B cell (primary cell): ENCODE results near the gene SLC6A2. TPM values are rescaled to one million over a fixed set of nuclear protein-coding genes. Genes with fewer than 3 reads are reported as not detected.

ENCODE experiments used
- ATAC-seq: fragments of 200-7000 bp; cut with Tn5 transposase; one replicate; pipeline ENCODE4 v1.10.0; 2021; ENCODE audit warnings: low read depth, mild to moderate bottlenecking, moderate number of reproducible peaks, moderate library complexity
- CTCF ChIA-PET: fragments of 350-600 bp; sonication (Branson Sonifier 250); formaldehyde crosslinking; loops from one replicate; lab custom pipeline; 2021; ENCODE audit warnings: antibody characterized with exemption, inconsistent platforms; lab: Charles Lee
- POLR2A ChIA-PET: fragments of 350-600 bp; sonication (Branson Sonifier 250); formaldehyde crosslinking; loops from one replicate; lab custom pipeline; 2021; ENCODE audit warnings: antibody characterized with exemption; lab: Charles Lee
- DNase-seq: peaks from one replicate; pipeline ENCODE4 v3.0.0; 2013
- H2AFZ ChIP-seq: 2 replicates; pipeline ENCODE4 v1.6.1; 2012; ENCODE audit warnings: mild to moderate bottlenecking, low read depth, low read length; ENCODE audit not compliant: insufficient read depth, poor library complexity, severe bottlenecking
- H3K27ac ChIP-seq, 2 donors: 1 replicate in 1 of 2; 2 replicates in 1 of 2; pipeline ENCODE4 v1.5.1; 2012 to 2013; ENCODE audit warnings: low read length in 2 of 2, mild to moderate bottlenecking in 2 of 2, moderate library complexity in 1 of 2
- H3K27me3 ChIP-seq, 4 experiments: fragments of 200-600 bp in 1 of 4; sonication (generic) in 1 of 4; replicated peaks in 1 of 4; 1 replicate in 2 of 4; 2 replicates in 2 of 4; pipeline versions ENCODE4 v1.6.1 to v1.7.0; 2013 to 2016; ENCODE audit warnings: low read length in 3 of 4, mild to moderate bottlenecking in 2 of 4, mixed read lengths in 1 of 4, moderate library complexity in 1 of 4; ENCODE audit not compliant: insufficient read depth in 4 of 4, control insufficient read depth in 3 of 4; ENCODE audit errors: control extremely low read depth in 1 of 4
- H3K36me3 ChIP-seq, 2 experiments: replicated peaks in 1 of 2; 1 replicate in 1 of 2; 2 replicates in 1 of 2; pipeline versions ENCODE4 v1.6.1 to v1.7.1; 2013; ENCODE audit warnings: low read length in 1 of 2; ENCODE audit not compliant: insufficient read depth in 2 of 2, control insufficient read depth in 1 of 2; ENCODE audit errors: control extremely low read depth in 1 of 2, extremely low read depth in 1 of 2
- H3K4me1 ChIP-seq, 2 donors: fragments of 200-600 bp in 1 of 2; sonication (generic) in 1 of 2; 1 replicate in 1 of 2; 2 replicates in 1 of 2; pipeline versions ENCODE4 v1.5.1 to v1.6.1; 2013 to 2017; ENCODE audit warnings: low read length in 2 of 2; ENCODE audit not compliant: control insufficient read depth in 2 of 2, insufficient read depth in 2 of 2
- H3K4me2 ChIP-seq: replicated peaks from 2 replicates; pipeline ENCODE3; 2012; ENCODE audit warnings: mild to moderate bottlenecking, low read depth, low read length; ENCODE audit not compliant: poor library complexity, severe bottlenecking
- H3K4me3 ChIP-seq, 5 experiments: fragments of 200-600 bp in 1 of 5; sonication (generic) in 1 of 5; 1 replicate in 3 of 5; 2 replicates in 2 of 5; pipeline versions ENCODE4 v1.5.1 to v1.7.0; 2011 to 2016; ENCODE audit warnings: low read length in 4 of 5, mild to moderate bottlenecking in 4 of 5, low read depth in 2 of 5, control low read depth in 1 of 5, moderate library complexity in 1 of 5; ENCODE audit not compliant: insufficient read depth in 1 of 5; ENCODE audit errors: control extremely low read depth in 1 of 5, extremely low read depth in 1 of 5
- H3K79me2 ChIP-seq: fragments of 200-600 bp; sonication (generic); one replicate; pipeline ENCODE4 v1.6.0; 2016; ENCODE audit warnings: low read length; ENCODE audit not compliant: control insufficient read depth, insufficient read depth
- H3K9ac ChIP-seq: fragments of 200-600 bp; sonication (generic); 2 replicates; pipeline ENCODE4 v1.6.1; 2017; ENCODE audit warnings: mild to moderate bottlenecking, low read length, moderate library complexity
- H3K9me3 ChIP-seq, 3 donors: one replicate each; pipeline versions ENCODE4 v1.6.1 to v1.7.1; 2013; ENCODE audit warnings: low read length in 2 of 3; ENCODE audit not compliant: control insufficient read depth in 2 of 3, insufficient read depth in 1 of 3; ENCODE audit errors: control extremely low read depth in 1 of 3
- H4K20me1 ChIP-seq: 2 replicates; pipeline ENCODE4 v1.6.0; 2012; ENCODE audit warnings: mild to moderate bottlenecking, low read length; ENCODE audit not compliant: insufficient read depth, control insufficient read depth, poor library complexity, severe bottlenecking
- H3K27ac Mint-ChIP-seq: one replicate; pipeline ENCODE4 v1.8.0; 2021; ENCODE audit warnings: mixed read lengths
- H3K27me3 Mint-ChIP-seq: one replicate; pipeline ENCODE4 v1.8.0; 2021; ENCODE audit warnings: mixed read lengths
- H3K4me1 Mint-ChIP-seq: one replicate; pipeline ENCODE4 v1.8.0; 2021; ENCODE audit warnings: mixed read lengths
- H3K4me3 Mint-ChIP-seq: one replicate; pipeline ENCODE4 v1.8.0; 2021; ENCODE audit warnings: mixed read lengths
- H3K9me3 Mint-ChIP-seq: one replicate; pipeline ENCODE4 v1.8.0; 2022; ENCODE audit warnings: mixed read lengths; ENCODE audit not compliant: insufficient read depth
- CTCF ChIP-seq: fragments of 200-600 bp; IDR thresholded peaks from one replicate; pipeline ENCODE4 v1.8.0; 2022; ENCODE audit warnings: antibody characterized with exemption, mild to moderate bottlenecking
- EZH2 ChIP-seq: IDR thresholded peaks from 2 replicates; pipeline ENCODE4 v1.6.1; 2012; ENCODE audit warnings: borderline replicate concordance, low read depth, mild to moderate bottlenecking, moderate library complexity, low read length; ENCODE audit not compliant: insufficient read depth, poor library complexity, severe bottlenecking
- WGBS: methylation state at CpG from one replicate; pipeline ENCODE4 v1.1.5; 2013; ENCODE audit warnings: missing lambda C conversion rate; ENCODE audit not compliant: insufficient coverage; 5-methylcytosine and 5-hydroxymethylcytosine counted together
- intact Hi-C: fragments of 100-400 bp; cut with micrococcal nuclease; formaldehyde crosslinking; loops from one replicate; pipeline ENCODE4 v1.10.0; 2022
- polyA plus RNA-seq: library from polyadenylated mRNA; depleted of rRNA; stranded (reverse); fragments of >200 nt; gene quantifications from 2 replicates; pipeline ENCODE4 v1.2.3, GENCODE V29; 2012
- total RNA-seq, 2 donors: library from RNA; stranded (reverse); fragments of 120-200 nt in 1 of 2; gene quantifications; 1 replicate in 1 of 2; 2 replicates in 1 of 2; pipeline versions ENCODE4 v1.2.3 to v1.2.4, GENCODE V29; 2013 to 2022

SLC6A2 gene
- total and polyA plus RNA-seq, 2 donors (not counting 1 experiment from before 2014, with no cell fraction given): not detected

- H3K27ac Mint-ChIP-seq: no peak overlapping the region
- H4K20me1 ChIP-seq: no peaks in the 10 kb centered on the region
- no peak overlapping the region for H3K4me2 ChIP-seq
- ATAC-seq: no peak
- no peaks in the 10 kb centered on the region for H3K36me3 ChIP-seq
- peaks cover 0 to 3% (median 0%) of the 10 kb centered on the region in 4 experiments for H3K27me3 ChIP-seq
- CTCF ChIA-PET: no interaction called here
- peaks cover 0 to 7% (median 0%) of the 10 kb centered on the region in 3 donors for H3K9me3 ChIP-seq
- intact Hi-C loops: no loop called here
- H2AFZ ChIP-seq: no peak overlapping the region
- TF ChIP-seq EZH2 (no peak), CTCF (no peak)
- H3K9me3 Mint-ChIP-seq: no peaks in the 10 kb centered on the region
- no peak overlapping the region for H3K4me3 ChIP-seq
- H3K79me2 ChIP-seq: no peaks in the 10 kb centered on the region
- POLR2A ChIA-PET: no interaction called here
- H3K27ac ChIP-seq: no peak overlapping the region
- no peak for DNase-seq
- peaks cover 6% of the 10 kb centered on the region for H3K27me3 Mint-ChIP-seq
- 90% methylated on average over 5 of the region's 6 CpGs for WGBS
- no peaks in the 10 kb centered on the region for H3K4me1 Mint-ChIP-seq
- no peak overlapping the region for H3K9ac ChIP-seq
- H3K4me3 Mint-ChIP-seq: no peak overlapping the region
- H3K4me1 ChIP-seq: no peaks in the 10 kb centered on the region
Measured at GRCh38 chr16:55672471-55672870, 16.7 kb downstream of the SLC6A2 start.

- H2AFZ ChIP-seq: no peak overlapping the region
- no peak overlapping the region for H3K4me2 ChIP-seq
- no peaks in the 10 kb centered on the region for H3K36me3 ChIP-seq
- Mint-ChIP-seq H3K4me1 (no peaks in the 10 kb centered on the region), H3K27me3 (peaks cover 9% of the 10 kb centered on the region), H3K27ac (no peak overlapping the region), H3K4me3 (no peak overlapping the region), H3K9me3 (no peaks in the 10 kb centered on the region)
- no peaks in the 10 kb centered on the region for H3K9me3 ChIP-seq
- no peak overlapping the region for H3K27ac ChIP-seq
- WGBS: 90% methylated on average over 5 of the region's 7 CpGs
- no peak for ATAC-seq
- intact Hi-C loops: no loop called here
- no peak for DNase-seq
- no peak overlapping the region for H3K9ac ChIP-seq
- ChIA-PET POLR2A (no interaction called here), CTCF (no interaction called here)
- no peaks in the 10 kb centered on the region for H3K27me3 ChIP-seq
- no peaks in the 10 kb centered on the region for H4K20me1 ChIP-seq
- H3K4me3 ChIP-seq: no peak overlapping the region
- no peak for TF ChIP-seq CTCF
- no peak for TF ChIP-seq EZH2
- no peaks in the 10 kb centered on the region for H3K79me2 ChIP-seq
- no peaks in the 10 kb centered on the region for H3K4me1 ChIP-seq
Measured at GRCh38 chr16:55678161-55678821, 22.5 kb downstream of the SLC6A2 start.
